C4-2B (cell line): ENCODE results near the gene LIPA.

Experiments
- CTCF ChIP-seq: fragments of 450-650 bp; conservative IDR thresholded peaks from 2 replicates; pipeline ENCODE4 v1.5.1; 2017; ENCODE audit warnings: mild to moderate bottlenecking
- ZFX ChIP-seq: fragments of 450-650 bp; IDR thresholded peaks from 2 replicates; pipeline ENCODE4 v1.6.1; 2017

GRCh38 chr10:89237849-89238248, 13.7 kb downstream of the LIPA start:
- TF ChIP-seq CTCF (no peak), ZFX (no peak)
